HepG2 (cell line): ENCODE results near the gene GABARAPL2. TPM values are rescaled to one million over a fixed set of nuclear protein-coding genes. Genes with fewer than 3 reads are reported as not detected.

ENCODE experiments used
- CEBPB ChIP-seq: IDR thresholded peaks from 2 replicates; pipeline ENCODE4 v1.6.1; 2011; ENCODE audit warnings: low read depth, low read length, improper control_type of control experiment, borderline replicate concordance
- ELF4 ChIP-seq: sonication (generic); formaldehyde crosslinking; IDR thresholded peaks from 2 replicates; pipeline ENCODE4 v1.5.0; 2020; ENCODE audit warnings: missing genetic modification reagents, mild to moderate bottlenecking, moderate library complexity, borderline replicate concordance
- ETV5 ChIP-seq: IDR thresholded peaks from 2 replicates; pipeline ENCODE4 v1.6.1; 2018; ENCODE audit warnings: missing biosample characterization, missing genetic modification reagents, inconsistent platforms, borderline replicate concordance
- JARID2 ChIP-seq: sonication (generic); formaldehyde crosslinking; IDR thresholded peaks from 2 replicates; pipeline ENCODE4 v1.8.1; 2023; ENCODE audit warnings: missing genetic modification reagents, inconsistent platforms; ENCODE audit not compliant: insufficient replicate concordance
- JDP2 ChIP-seq: sonication (generic); formaldehyde crosslinking; IDR thresholded peaks from 2 replicates; pipeline ENCODE4 v1.8.1; 2022; ENCODE audit warnings: missing genetic modification reagents, borderline replicate concordance
- JUN ChIP-seq: sonication (generic); formaldehyde crosslinking; IDR thresholded peaks from 2 replicates; pipeline ENCODE4 v1.4.0; 2020; ENCODE audit warnings: mild to moderate bottlenecking, missing genetic modification reagents
- KMT2A ChIP-seq: sonication (generic); formaldehyde crosslinking; IDR thresholded peaks from 2 replicates; pipeline ENCODE4 v1.4.0; 2020; ENCODE audit warnings: missing genetic modification reagents
- MYC ChIP-seq: sonication (generic); formaldehyde crosslinking; IDR thresholded peaks from 2 replicates; pipeline ENCODE4 v1.9.0; 2021; ENCODE audit warnings: missing genetic modification reagents, borderline replicate concordance
- MYNN ChIP-seq: sonication (generic); formaldehyde crosslinking; IDR thresholded peaks from 2 replicates; pipeline ENCODE4 v1.4.0; 2020; ENCODE audit warnings: mild to moderate bottlenecking, low read depth, missing genetic modification reagents
- PITX1 ChIP-seq: sonication (generic); formaldehyde crosslinking; IDR thresholded peaks from 2 replicates; pipeline ENCODE4 v1.5.1; 2020; ENCODE audit warnings: mild to moderate bottlenecking, missing genetic modification reagents
- PLSCR1 ChIP-seq: sonication (generic); formaldehyde crosslinking; IDR thresholded peaks from 2 replicates; pipeline ENCODE4 v1.5.0; 2020; ENCODE audit warnings: missing genetic modification reagents, mild to moderate bottlenecking, borderline replicate concordance
- SCMH1 ChIP-seq: sonication (generic); formaldehyde crosslinking; IDR thresholded peaks from 2 replicates; pipeline ENCODE4 v1.9.0; 2021; ENCODE audit warnings: missing genetic modification reagents, mild to moderate bottlenecking, borderline replicate concordance
- SNAPC2 ChIP-seq: sonication (generic); formaldehyde crosslinking; IDR thresholded peaks from 2 replicates; pipeline ENCODE4 v1.8.1; 2022; ENCODE audit warnings: mild to moderate bottlenecking, missing genetic modification reagents
- SRSF4 ChIP-seq: fragments of 200-400 bp; formaldehyde crosslinking; IDR thresholded peaks from one replicate; pipeline ENCODE4 v1.6.1; 2018; ENCODE audit warnings: mild to moderate bottlenecking, low read depth, low read length, moderate library complexity; ENCODE audit not compliant: poor library complexity, severe bottlenecking
- TAF15 ChIP-seq: fragments of 200-400 bp; formaldehyde crosslinking; IDR thresholded peaks from one replicate; pipeline ENCODE4 v1.6.1; 2018; ENCODE audit warnings: mild to moderate bottlenecking, low read depth, low read length; ENCODE audit not compliant: poor library complexity, severe bottlenecking
- TERF1 ChIP-seq: sonication (generic); formaldehyde crosslinking; IDR thresholded peaks from 2 replicates; pipeline ENCODE4 v1.8.0; 2022; ENCODE audit warnings: mild to moderate bottlenecking, missing genetic modification reagents, moderate library complexity
- THAP8 ChIP-seq: sonication (generic); formaldehyde crosslinking; IDR thresholded peaks from 2 replicates; pipeline ENCODE4 v1.5.1; 2020; ENCODE audit warnings: missing genetic modification reagents, mild to moderate bottlenecking, borderline replicate concordance
- ZFP90 ChIP-seq: sonication (generic); formaldehyde crosslinking; IDR thresholded peaks from 2 replicates; pipeline ENCODE4 v1.8.0; 2022; ENCODE audit warnings: missing genetic modification reagents, mild to moderate bottlenecking, inconsistent platforms, borderline replicate concordance
- ZFP91 ChIP-seq: sonication (generic); formaldehyde crosslinking; IDR thresholded peaks from 2 replicates; pipeline ENCODE4 v1.9.0; 2022; ENCODE audit warnings: missing genetic modification reagents, mild to moderate bottlenecking, borderline replicate concordance
- ZNF234 ChIP-seq: sonication (generic); formaldehyde crosslinking; conservative IDR thresholded peaks from 2 replicates; pipeline ENCODE4 v1.5.1; 2020; ENCODE audit warnings: mild to moderate bottlenecking, missing genetic modification reagents
- ZNF576 ChIP-seq: sonication (generic); formaldehyde crosslinking; IDR thresholded peaks from 2 replicates; pipeline ENCODE4 v1.4.0; 2020; ENCODE audit warnings: mild to moderate bottlenecking, missing genetic modification reagents
- ZNF720 ChIP-seq: sonication (generic); formaldehyde crosslinking; IDR thresholded peaks from 2 replicates; pipeline ENCODE4 v1.4.0; 2020; ENCODE audit warnings: missing genetic modification reagents
- ZNF773 ChIP-seq: sonication (generic); formaldehyde crosslinking; IDR thresholded peaks from 2 replicates; pipeline ENCODE4 v1.4.0; 2020; ENCODE audit warnings: missing genetic modification reagents, borderline replicate concordance
- ZSCAN31 ChIP-seq: sonication (generic); formaldehyde crosslinking; IDR thresholded peaks from 2 replicates; pipeline ENCODE4 v1.5.0; 2020; ENCODE audit warnings: low read depth, mild to moderate bottlenecking, missing genetic modification reagents
- polyA plus RNA-seq, 8 experiments: library from polyadenylated mRNA; depleted of rRNA in 3 of 8; stranded (reverse) in 7 of 8; unstranded in 1 of 8; fragments of >200 nt; fragmentation: Illumina TruSeq in 4 of 8; extraction: Trizol in 4 of 8; gene quantifications; 2 replicates each; pipeline versions ENCODE4 v1.2.1 to v1.2.3, GENCODE V29; 2011 to 2016; ENCODE audit warnings: low read depth in 4 of 8, missing spikeins in 1 of 8, mixed read lengths in 1 of 8; ENCODE audit not compliant: insufficient read depth in 1 of 8
- total RNA-seq, 5 experiments: library from RNA; depleted of rRNA; stranded (reverse); fragments of >200 nt; fragmentation: Illumina TruSeq; extraction: Trizol; gene quantifications; 2 replicates each; pipeline ENCODE4 v1.2.3, GENCODE V29; 2016; ENCODE audit warnings: low read depth in 1 of 5

GABARAPL2 gene
- total and polyA plus RNA-seq, 2 of the 13 experiments (the other 11 are each of a cell fraction or from before 2014, with no cell fraction given), result 76.4 to 83.0 TPM

GRCh38 chr16:75566758-75567255, 628 bp downstream of the GABARAPL2 start (continued):
- no peak for TF ChIP-seq PITX1
- no peak for TF ChIP-seq PLSCR1 (CRISPR knock-in tag)
- TF ChIP-seq ETV5 (CRISPR knock-in tag), result no peak
- TF ChIP-seq ZNF773 (CRISPR knock-in tag), result no peak
- no peak for TF ChIP-seq JARID2 (CRISPR knock-in tag)
- 0 out of 2 replicates have a peak, but pooled peaks have one; percentile 22 for TF ChIP-seq ZSCAN31 (CRISPR knock-in tag)
- no peak for TF ChIP-seq CEBPB
- TF ChIP-seq ZNF720 (CRISPR knock-in tag), result no peak
- TF ChIP-seq MYC (CRISPR knock-in tag), result no peak
- TF ChIP-seq SCMH1 (CRISPR knock-in tag), result no peak
- 0 out of 2 replicates have a peak, but pooled peaks have one; percentile 53 for TF ChIP-seq ELF4 (CRISPR knock-in tag)
- TF ChIP-seq KMT2A, result no peak
- TF ChIP-seq JUN, result no peak
- TF ChIP-seq MYNN (CRISPR knock-in tag), result no peak
- TF ChIP-seq THAP8 (CRISPR knock-in tag), result 0 out of 2 replicates have a peak, but pooled peaks have one; percentile 0
- no peak for TF ChIP-seq ZNF576
- TF ChIP-seq TAF15, result no peak
- TF ChIP-seq JDP2, result no peak
- TF ChIP-seq ZNF234 (CRISPR knock-in tag), result no peak
- no peak for TF ChIP-seq SRSF4
- TF ChIP-seq TERF1 (CRISPR knock-in tag), result 0 out of 2 replicates have a peak, but pooled peaks have one; percentile 46
- TF ChIP-seq SNAPC2 (CRISPR knock-in tag), result no peak; the same call in 1 of the 2 replicates
- peak; percentile 5; the same call in 1 of the 2 replicates for TF ChIP-seq ZFP91
- TF ChIP-seq ZFP90, result no peak
